ENCODE data around the gene SPOPL.

Gene SPOPL

DNA sequence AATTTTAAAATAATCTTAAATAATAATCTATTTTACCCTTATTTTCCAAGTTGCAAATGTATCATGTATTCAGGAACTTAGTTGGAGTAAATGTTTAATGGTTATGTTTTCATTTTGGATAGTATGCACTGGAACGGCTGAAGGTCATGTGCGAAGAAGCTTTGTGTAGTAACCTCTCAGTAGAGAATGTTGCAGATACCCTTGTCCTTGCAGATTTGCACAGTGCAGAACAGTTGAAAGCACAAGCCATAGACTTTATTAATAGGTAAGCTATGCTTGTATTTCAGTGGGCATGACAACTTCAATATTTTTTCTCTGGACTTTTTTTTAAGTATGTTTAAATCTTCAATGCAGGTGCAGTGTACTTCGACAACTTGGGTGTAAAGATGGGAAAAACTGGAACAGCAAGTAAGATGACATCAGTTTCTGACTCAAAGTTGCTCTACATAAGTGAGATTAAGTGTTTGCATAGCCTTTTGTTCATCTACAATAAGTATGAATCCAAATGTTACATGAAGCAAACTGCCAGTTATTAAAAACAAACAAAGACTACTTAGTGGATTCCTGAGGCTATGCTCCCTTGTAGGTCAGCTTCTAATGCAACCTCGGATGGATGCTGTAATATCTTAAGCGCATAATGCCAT is 63.1 kb downstream of the SPOPL start:
- TF ChIP-seq, protein P1, sequence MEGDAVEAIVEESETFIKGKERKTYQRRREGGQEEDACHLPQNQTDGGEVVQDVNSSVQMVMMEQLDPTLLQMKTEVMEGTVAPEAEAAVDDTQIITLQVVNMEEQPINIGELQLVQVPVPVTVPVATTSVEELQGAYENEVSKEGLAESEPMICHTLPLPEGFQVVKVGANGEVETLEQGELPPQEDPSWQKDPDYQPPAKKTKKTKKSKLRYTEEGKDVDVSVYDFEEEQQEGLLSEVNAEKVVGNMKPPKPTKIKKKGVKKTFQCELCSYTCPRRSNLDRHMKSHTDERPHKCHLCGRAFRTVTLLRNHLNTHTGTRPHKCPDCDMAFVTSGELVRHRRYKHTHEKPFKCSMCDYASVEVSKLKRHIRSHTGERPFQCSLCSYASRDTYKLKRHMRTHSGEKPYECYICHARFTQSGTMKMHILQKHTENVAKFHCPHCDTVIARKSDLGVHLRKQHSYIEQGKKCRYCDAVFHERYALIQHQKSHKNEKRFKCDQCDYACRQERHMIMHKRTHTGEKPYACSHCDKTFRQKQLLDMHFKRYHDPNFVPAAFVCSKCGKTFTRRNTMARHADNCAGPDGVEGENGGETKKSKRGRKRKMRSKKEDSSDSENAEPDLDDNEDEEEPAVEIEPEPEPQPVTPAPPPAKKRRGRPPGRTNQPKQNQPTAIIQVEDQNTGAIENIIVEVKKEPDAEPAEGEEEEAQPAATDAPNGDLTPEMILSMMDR (IDR thresholded peaks at IDR 0.05): no peak

DNA sequence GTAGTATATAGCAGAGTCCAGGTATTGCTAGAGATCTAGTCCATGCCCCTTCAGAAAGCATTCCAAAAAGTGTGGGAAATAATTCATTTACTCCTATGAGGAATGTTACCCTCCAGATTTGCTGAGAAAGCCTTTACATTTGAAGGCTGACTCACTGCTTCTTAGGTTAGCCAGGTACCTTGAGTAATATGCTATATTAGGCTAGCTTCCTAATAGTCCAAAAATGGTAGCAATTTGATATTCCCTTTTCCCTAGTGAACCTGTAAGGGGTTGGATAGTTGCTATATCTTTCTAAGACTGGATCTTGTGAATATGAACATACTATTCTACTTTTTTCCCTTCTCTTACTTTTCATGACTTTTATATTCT is 63.6 kb downstream of the SPOPL start:
- no peaks in the 10 kb centered on the region for H3K4me1 ChIP-seq (ENCODE audit: control insufficient read depth in 1 of 2, insufficient read depth in 1 of 2, low read depth in 1 of 2, low read length in 1 of 2)
- no peaks in the 10 kb centered on the region for H3K9me3 ChIP-seq
- peaks cover 92% of the 10 kb centered on the region for H3K36me3 ChIP-seq
- TF ChIP-seq, protein P1 (IDR thresholded peaks at IDR 0.05): no peak
- H3K27me3 ChIP-seq: no peaks in the 10 kb centered on the region
- H3K4me3 ChIP-seq (ENCODE audit: low read depth in 1 of 2, low read length in 1 of 2): no peak overlapping the region
- H3K27ac ChIP-seq: no peak overlapping the region

More for the DNA sequence above, 63.1 kb downstream of the SPOPL start:
- Histone ChIP-seq H3K9me3 (no peaks in the 10 kb centered on the region), H3K27me3 (no peaks in the 10 kb centered on the region), H3K4me3 (ENCODE audit: low read depth in 1 of 2, low read length in 1 of 2) (no peak overlapping the region), H3K27ac (no peak overlapping the region), H3K4me1 (ENCODE audit: control insufficient read depth in 1 of 2, insufficient read depth in 1 of 2, low read depth in 1 of 2, low read length in 1 of 2) (no peaks in the 10 kb centered on the region), H3K36me3 (peaks cover 92% of the 10 kb centered on the region)

DNA sequence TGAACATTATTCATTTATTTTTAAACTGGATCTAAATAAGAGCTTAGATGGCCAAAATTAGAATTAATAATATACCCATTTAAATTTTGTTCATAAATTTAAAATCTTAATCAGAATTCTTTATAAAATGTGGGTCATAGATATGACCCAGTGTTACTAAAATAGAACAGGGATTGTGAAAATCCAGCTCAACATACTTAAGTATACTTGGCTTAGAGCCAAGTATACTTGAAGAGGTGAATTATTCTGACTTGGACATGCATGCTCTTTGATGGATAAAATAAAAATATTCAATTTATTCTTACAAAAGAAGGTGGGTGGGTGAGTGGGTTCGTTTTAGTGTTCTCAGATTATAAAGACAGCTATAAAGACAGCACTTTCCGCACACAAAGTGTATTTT is 70.7 kb downstream of the SPOPL start:
- no peaks in the 10 kb centered on the region for H3K9me3 ChIP-seq
- no peaks in the 10 kb centered on the region for H3K4me1 ChIP-seq (ENCODE audit: control insufficient read depth in 1 of 2, insufficient read depth in 1 of 2, low read depth in 1 of 2, low read length in 1 of 2)
- no peak overlapping the region for H3K27ac ChIP-seq
- H3K4me3 ChIP-seq (ENCODE audit: low read depth in 1 of 2, low read length in 1 of 2): no peak overlapping the region
- H3K36me3 ChIP-seq: peaks cover 78% of the 10 kb centered on the region
- TF ChIP-seq, protein P1 (IDR thresholded peaks at IDR 0.05): no peak
- H3K27me3 ChIP-seq: no peaks in the 10 kb centered on the region

DNA sequence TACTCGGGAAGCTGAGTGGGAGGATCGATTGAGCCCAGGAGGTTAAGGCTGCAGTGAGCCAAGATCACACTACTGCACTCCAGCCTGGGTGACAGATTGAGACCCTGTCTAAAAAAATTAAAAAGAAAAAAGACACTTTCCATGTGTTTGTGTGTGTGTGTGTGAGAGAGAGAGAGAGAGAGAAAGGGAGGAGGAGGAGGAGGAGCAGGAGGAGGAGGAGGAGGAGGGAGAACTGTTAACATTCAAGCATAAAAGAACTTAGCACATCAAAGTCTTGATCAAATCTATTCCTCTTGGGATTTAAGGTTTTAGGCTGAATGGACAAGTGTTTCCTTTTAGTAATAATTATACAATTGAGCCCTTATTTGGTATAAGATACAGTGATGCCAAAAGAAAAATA is 75.5 kb downstream of the SPOPL start:
- Histone ChIP-seq H3K36me3 (peaks cover 50% of the 10 kb centered on the region), H3K9me3 (no peaks in the 10 kb centered on the region), H3K27ac (no peak overlapping the region), H3K27me3 (no peaks in the 10 kb centered on the region), H3K4me3 (ENCODE audit: low read depth in 1 of 2, low read length in 1 of 2) (no peak overlapping the region), H3K4me1 (ENCODE audit: control insufficient read depth in 1 of 2, insufficient read depth in 1 of 2, low read depth in 1 of 2, low read length in 1 of 2) (no peaks in the 10 kb centered on the region)
- TF ChIP-seq, protein P1 (IDR thresholded peaks at IDR 0.05): no peak

DNA sequence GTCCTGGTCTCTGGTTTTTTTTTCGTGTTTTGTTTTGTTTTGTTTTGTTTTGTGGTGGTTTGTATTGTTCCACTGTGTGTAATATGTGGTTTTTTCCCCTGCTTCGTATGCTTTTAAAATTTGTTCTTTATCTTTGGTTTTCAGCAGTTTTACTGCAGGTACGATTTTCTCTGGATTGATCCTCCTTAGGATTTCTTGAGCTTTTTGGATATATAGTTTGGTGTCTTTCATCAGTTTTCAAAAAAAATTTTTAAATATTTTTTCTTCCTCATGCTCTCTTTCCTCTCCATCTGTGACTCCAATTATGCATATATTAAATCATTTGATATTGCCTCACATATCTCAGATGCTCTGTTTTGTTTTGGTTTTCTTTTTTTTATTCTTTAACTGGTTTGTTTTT is 78.0 kb downstream of the SPOPL start:
- TF ChIP-seq, protein P1 (IDR thresholded peaks at IDR 0.05): no peak
- no peak overlapping the region for H3K27ac ChIP-seq
- no peaks in the 10 kb centered on the region for H3K27me3 ChIP-seq
- no peak overlapping the region for H3K4me3 ChIP-seq (ENCODE audit: low read depth in 1 of 2, low read length in 1 of 2)
- H3K9me3 ChIP-seq: no peaks in the 10 kb centered on the region
- H3K36me3 ChIP-seq: peaks cover 51% of the 10 kb centered on the region
- no peaks in the 10 kb centered on the region for H3K4me1 ChIP-seq (ENCODE audit: control insufficient read depth in 1 of 2, insufficient read depth in 1 of 2, low read depth in 1 of 2, low read length in 1 of 2)
